SK-N-MC (cell line): ENCODE data around the gene SLC25A14.

Experiments used
- DNase-seq: peaks from one replicate; pipeline ENCODE4 v3.0.0-alpha.2; 2011; ENCODE audit warnings: low read depth, low spot score
- H3K27ac ChIP-seq: fragments of 200-600 bp; sonication (generic); 2 replicates; pipeline ENCODE4 v1.5.1; 2016; ENCODE audit warnings: mixed run types
- H3K36me3 ChIP-seq: fragments of 200-600 bp; sonication (generic); 2 replicates; pipeline ENCODE4 v1.6.1; 2017; ENCODE audit warnings: antibody characterized with exemption, low read length, mixed read lengths; ENCODE audit not compliant: insufficient read depth
- H3K4me3 ChIP-seq: fragments of 200-600 bp; sonication (generic); 2 replicates; pipeline ENCODE4 v1.5.1; 2016
- H3K9ac ChIP-seq: fragments of 200-600 bp; sonication (generic); 2 replicates; pipeline ENCODE4 v1.8.0; 2017; ENCODE audit warnings: mixed run types, mixed read lengths; ENCODE audit not compliant: insufficient read length
- H3K9me3 ChIP-seq: fragments of 200-600 bp; sonication (generic); 2 replicates; pipeline ENCODE4 v1.6.1; 2017; ENCODE audit warnings: low read depth, mild to moderate bottlenecking, antibody characterized with exemption, low read length, moderate library complexity, mixed read lengths
- EZH2 ChIP-seq: fragments of 200-600 bp; sonication (generic); IDR thresholded peaks from one replicate; pipeline ENCODE4 v1.6.1; 2017; ENCODE audit warnings: antibody characterized with exemption
- FOXP2 ChIP-seq: optimal IDR thresholded peaks from 2 replicates; pipeline ENCODE3; 2011; ENCODE audit warnings: mild to moderate bottlenecking, moderate library complexity; ENCODE audit not compliant: insufficient read depth; ENCODE audit errors: extremely low read length, control extremely low read depth
- POLR2AphosphoS5 ChIP-seq: IDR thresholded peaks from 2 replicates; pipeline ENCODE4 v1.6.1; 2012; ENCODE audit warnings: mild to moderate bottlenecking, low read depth, low read length, borderline replicate concordance

SLC25A14 gene

GRCh38 chrX:130401415-130402207 is 61.9 kb downstream of the SLC25A14 start, which contains the start of gene RBMX2:
Gene RBMX2, plus strand, starts transcription at chrX:130401987. Its CDS starts 46 bp downstream, at chrX:130402033.
- Histone ChIP-seq H3K9ac (peak within 1 kb of the TSS; percentile 83), H3K9me3 (no peaks in the 10 kb centered on the region), H3K36me3 (peaks cover 11% of the 10 kb centered on the region), H3K4me3 (peak within 1 kb of the TSS; percentile 94), H3K27ac (peak within 1 kb of the TSS; percentile 44; the same call in 1 of the 2 replicates)
- no peak for DNase-seq
- TF ChIP-seq FOXP2 (no peak), POLR2AphosphoS5 (peak; percentile 83)

GRCh38 chrX:130402208-130402684 is 62.5 kb downstream of the SLC25A14 start:
- no peak for DNase-seq
- H3K27ac ChIP-seq: no peak overlapping the region; the same call in 1 of the 2 replicates
- H3K9ac ChIP-seq: peak overlapping the region; percentile 83
- peak overlapping the region; percentile 94 for H3K4me3 ChIP-seq
- peaks cover 11% of the 10 kb centered on the region for H3K36me3 ChIP-seq
- TF ChIP-seq EZH2 (no peak), FOXP2 (no peak), POLR2AphosphoS5 (no peak)
- H3K9me3 ChIP-seq: no peaks in the 10 kb centered on the region

DNA sequence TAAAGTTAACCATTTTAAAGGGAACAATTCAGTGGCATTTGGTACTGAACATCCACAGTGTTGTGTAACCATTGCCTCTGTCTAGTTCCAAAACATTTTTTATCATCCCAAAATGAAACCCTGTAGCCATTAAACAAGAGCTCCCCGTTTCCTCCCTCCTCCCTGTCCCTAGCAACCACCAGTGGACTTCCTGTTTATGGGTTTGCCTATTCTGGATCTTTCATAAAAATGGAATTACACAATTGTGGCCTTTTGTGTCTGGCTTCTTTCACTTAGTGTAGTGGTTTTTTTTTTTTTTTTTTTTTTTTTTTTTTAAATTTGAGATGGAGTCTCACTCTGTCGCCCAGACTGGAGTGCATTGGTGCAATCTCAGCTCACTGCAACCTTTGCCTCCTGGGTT is 73.7 kb downstream of the SLC25A14 start:
- H3K9me3 ChIP-seq: no peaks in the 10 kb centered on the region
- TF ChIP-seq EZH2 (no peak), FOXP2 (no peak), POLR2AphosphoS5 (no peak)
- DNase-seq: no peak
- no peak overlapping the region for H3K9ac ChIP-seq
- no peak overlapping the region for H3K27ac ChIP-seq
- peaks cover 14% of the 10 kb centered on the region; the same call in 1 of the 2 replicates for H3K36me3 ChIP-seq
- no peak overlapping the region for H3K4me3 ChIP-seq

DNA sequence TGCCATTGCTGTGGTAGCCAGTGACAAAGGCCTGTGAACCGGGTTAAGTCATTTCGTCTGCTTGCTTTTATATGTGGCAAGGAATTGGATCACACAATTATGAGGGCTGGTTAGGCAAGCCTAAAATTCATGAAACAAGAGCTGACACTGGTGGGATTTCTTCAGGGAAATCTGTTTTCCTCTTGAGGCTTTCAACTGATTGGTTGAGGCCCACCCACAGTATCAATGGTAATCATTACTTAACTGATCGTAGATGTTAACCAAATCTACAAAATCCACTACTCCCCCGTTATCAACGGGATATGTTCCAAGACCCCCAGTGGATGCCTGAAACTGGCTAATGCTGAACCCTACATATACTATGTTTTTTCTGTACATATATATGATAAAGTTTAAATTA is 75.1 kb downstream of the SLC25A14 start:
- H3K4me3 ChIP-seq: no peak overlapping the region
- TF ChIP-seq POLR2AphosphoS5 (no peak), FOXP2 (no peak), EZH2 (no peak)
- peaks cover 7% of the 10 kb centered on the region; the same call in 1 of the 2 replicates for H3K36me3 ChIP-seq
- no peak overlapping the region for H3K9ac ChIP-seq
- no peaks in the 10 kb centered on the region for H3K9me3 ChIP-seq
- no peak for DNase-seq
- no peak overlapping the region for H3K27ac ChIP-seq

DNA sequence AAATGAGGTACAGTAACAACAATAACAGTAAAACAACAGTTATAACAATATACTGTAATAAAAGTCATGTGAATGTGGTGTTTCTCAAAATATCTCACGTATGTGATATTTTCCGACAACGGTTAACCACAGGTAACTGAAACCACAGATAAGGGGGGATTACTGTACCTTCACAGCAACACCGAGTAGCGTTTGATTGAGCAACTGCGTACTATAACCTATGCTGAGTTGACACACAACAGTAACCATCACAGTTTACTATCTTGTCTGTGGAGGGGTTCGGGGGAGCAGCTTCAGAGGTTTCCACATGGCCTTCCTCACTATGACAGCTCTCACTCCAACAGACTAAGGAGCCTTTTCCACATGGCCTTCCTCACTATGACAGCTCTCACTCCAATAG is 75.5 kb downstream of the SLC25A14 start:
- Histone ChIP-seq H3K9ac (no peak overlapping the region), H3K27ac (no peak overlapping the region), H3K4me3 (no peak overlapping the region), H3K36me3 (peaks cover 4% of the 10 kb centered on the region; the same call in 1 of the 2 replicates), H3K9me3 (no peaks in the 10 kb centered on the region)
- TF ChIP-seq EZH2: no peak
- no peak for DNase-seq

- H3K9me3 ChIP-seq: no peaks in the 10 kb centered on the region
- H3K4me3 ChIP-seq: no peak overlapping the region
- no peaks in the 10 kb centered on the region; the same call in 1 of the 2 replicates for H3K36me3 ChIP-seq
- no peak for DNase-seq
- TF ChIP-seq FOXP2 (no peak), EZH2 (no peak), POLR2AphosphoS5 (no peak)
- no peak overlapping the region for H3K27ac ChIP-seq
- H3K9ac ChIP-seq: no peak overlapping the region
These were observed 77.1 kb downstream of the SLC25A14 start for GRCh38 chrX:130416785-130417184.

DNA sequence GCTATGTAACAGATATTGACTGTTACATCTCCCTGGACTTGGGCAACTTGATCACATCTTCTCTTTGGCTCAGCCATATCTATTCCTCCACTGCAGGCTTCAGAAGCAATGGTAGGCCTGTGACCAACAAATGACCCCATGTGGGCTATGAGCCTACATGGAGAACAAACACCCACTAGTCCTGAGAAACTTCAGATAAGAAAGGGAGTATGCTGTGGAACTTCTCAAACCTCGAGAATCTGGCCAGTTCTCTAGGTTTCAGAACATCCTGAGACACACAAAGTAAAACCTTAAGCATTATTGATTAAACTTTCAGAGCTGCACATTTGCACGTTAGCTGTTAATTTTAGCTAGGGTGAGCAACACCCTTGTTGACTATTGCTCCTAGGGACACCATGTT is 78.3 kb downstream of the SLC25A14 start:
- no peak for TF ChIP-seq EZH2
- no peak for TF ChIP-seq FOXP2
- no peak for TF ChIP-seq POLR2AphosphoS5
- no peak for DNase-seq
- Histone ChIP-seq H3K27ac (no peak overlapping the region), H3K9ac (no peak overlapping the region), H3K9me3 (no peaks in the 10 kb centered on the region), H3K36me3 (no peaks in the 10 kb centered on the region; the same call in 1 of the 2 replicates), H3K4me3 (no peak overlapping the region)

- TF ChIP-seq EZH2 (no peak), FOXP2 (no peak), POLR2AphosphoS5 (no peak)
- Histone ChIP-seq H3K36me3 (no peaks in the 10 kb centered on the region; the same call in 1 of the 2 replicates), H3K27ac (no peak overlapping the region), H3K9me3 (no peaks in the 10 kb centered on the region), H3K4me3 (no peak overlapping the region), H3K9ac (no peak overlapping the region)
- no peak for DNase-seq
These were observed 79.0 kb downstream of the SLC25A14 start for GRCh38 chrX:130418740-130419139.

DNA sequence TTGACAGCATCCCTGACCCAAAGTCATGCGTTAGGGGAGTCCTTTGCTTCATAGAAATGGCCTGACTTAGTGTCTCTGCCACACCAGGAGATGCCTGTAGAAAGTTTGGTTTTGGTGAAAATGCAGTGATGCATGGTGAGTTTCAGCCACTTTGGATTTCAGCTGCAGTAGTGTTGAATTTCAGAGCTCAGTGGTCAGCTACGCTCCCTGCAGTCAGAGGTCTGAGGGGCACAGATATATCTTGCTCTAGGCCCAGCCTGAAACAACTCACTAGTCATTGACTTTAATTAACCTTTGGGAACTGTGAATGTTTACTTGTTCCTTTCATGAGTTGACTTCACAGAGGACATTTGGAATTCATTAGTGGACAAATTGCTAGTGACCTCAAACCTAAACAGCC is 79.5 kb downstream of the SLC25A14 start:
- no peak for DNase-seq
- H3K36me3 ChIP-seq: no peaks in the 10 kb centered on the region; the same call in 1 of the 2 replicates
- no peak overlapping the region for H3K9ac ChIP-seq
- H3K4me3 ChIP-seq: no peak overlapping the region
- no peaks in the 10 kb centered on the region for H3K9me3 ChIP-seq
- no peak for TF ChIP-seq FOXP2
- TF ChIP-seq EZH2: no peak
- TF ChIP-seq POLR2AphosphoS5: no peak
- no peak overlapping the region for H3K27ac ChIP-seq
